Liver (tissue), 9 donors: ENCODE measurements around the gene MELK. TPM values are rescaled to one million over a fixed set of nuclear protein-coding genes. Genes with fewer than 3 reads are reported as not detected.

ENCODE experiments used
- DNase-seq: peaks from one replicate; pipeline ENCODE4 v3.0.0-alpha.2; 2017; ENCODE audit warnings: low spot score
- H3K27ac ChIP-seq, 2 donors: one replicate each; pipeline ENCODE4 v1.7.0; 2013; ENCODE audit warnings: inconsistent platforms in 2 of 2, low read length in 2 of 2, control low read depth in 1 of 2, low read depth in 1 of 2, mild to moderate bottlenecking in 1 of 2
- H3K27me3 ChIP-seq, 4 donors: one replicate each; pipeline versions ENCODE4 v1.6.1 to v1.7.0; 2013; ENCODE audit warnings: low read length in 3 of 4, inconsistent platforms in 1 of 4, mild to moderate bottlenecking in 1 of 4, moderate library complexity in 1 of 4; ENCODE audit not compliant: control insufficient read depth in 4 of 4, insufficient read depth in 4 of 4
- H3K36me3 ChIP-seq, 4 donors: one replicate each; pipeline versions ENCODE4 v1.6.1 to v1.7.0; 2013; ENCODE audit warnings: low read length in 3 of 4, mild to moderate bottlenecking in 3 of 4, low read depth in 1 of 4, moderate library complexity in 1 of 4; ENCODE audit not compliant: control insufficient read depth in 4 of 4, insufficient read depth in 3 of 4
- H3K4me1 ChIP-seq, 4 donors: one replicate each; pipeline versions ENCODE4 v1.6.1 to v1.7.0; 2013; ENCODE audit warnings: low read length in 3 of 4, mild to moderate bottlenecking in 3 of 4, moderate library complexity in 1 of 4; ENCODE audit not compliant: control insufficient read depth in 4 of 4, insufficient read depth in 4 of 4
- H3K4me3 ChIP-seq, 3 donors: one replicate each; pipeline versions ENCODE4 v1.6.1 to v1.7.0; 2013; ENCODE audit warnings: low read length in 3 of 3, control low read depth in 1 of 3, low read depth in 1 of 3, mild to moderate bottlenecking in 1 of 3
- H3K9ac ChIP-seq, 2 donors: one replicate each; pipeline ENCODE4 v1.7.0; 2013; ENCODE audit warnings: low read length in 2 of 2, mild to moderate bottlenecking in 2 of 2, moderate library complexity in 2 of 2, control low read depth in 1 of 2, low read depth in 1 of 2
- H3K9me3 ChIP-seq, 4 donors: one replicate each; pipeline versions ENCODE4 v1.6.1 to v1.7.0; 2013; ENCODE audit warnings: low read length in 3 of 4; ENCODE audit not compliant: control insufficient read depth in 4 of 4
- FOXA2 ChIP-seq: IDR thresholded peaks from 2 replicates; pipeline ENCODE4 v1.6.1; 2016; ENCODE audit warnings: antibody characterized with exemption
- GABPA ChIP-seq, 2 donors: IDR thresholded peaks in 1 of 2; conservative IDR thresholded peaks in 1 of 2; 2 replicates each; pipeline ENCODE4 v1.6.1; 2016; ENCODE audit warnings: antibody characterized with exemption in 2 of 2, mild to moderate bottlenecking in 1 of 2, moderate library complexity in 1 of 2
- HNF4A ChIP-seq, 2 donors: conservative IDR thresholded peaks; 2 replicates each; pipeline ENCODE4 v1.6.1; 2016; ENCODE audit warnings: antibody characterized with exemption in 2 of 2, mild to moderate bottlenecking in 2 of 2
- HNF4G ChIP-seq: IDR thresholded peaks from 2 replicates; pipeline ENCODE4 v1.6.1; 2016; ENCODE audit warnings: antibody characterized with exemption
- JUND ChIP-seq, 2 donors: IDR thresholded peaks; 2 replicates each; pipeline ENCODE4 v1.6.1; 2016; ENCODE audit warnings: antibody characterized with exemption in 2 of 2
- NR2F2 ChIP-seq: IDR thresholded peaks from 2 replicates; pipeline ENCODE4 v1.6.1; 2016; ENCODE audit warnings: antibody characterized with exemption
- RAD21 ChIP-seq, 2 donors: IDR thresholded peaks; 2 replicates each; pipeline ENCODE4 v1.6.1; 2016; ENCODE audit warnings: antibody characterized with exemption in 2 of 2, mild to moderate bottlenecking in 2 of 2
- SP1 ChIP-seq: IDR thresholded peaks from 2 replicates; pipeline ENCODE4 v1.6.1; 2018; ENCODE audit warnings: antibody characterized with exemption, mild to moderate bottlenecking
- YY1 ChIP-seq: IDR thresholded peaks from 2 replicates; pipeline ENCODE4 v1.6.1; 2016; ENCODE audit warnings: antibody characterized with exemption, mild to moderate bottlenecking
- WGBS: extraction: QIAGEN DNeasy Blood & Tissue Kit; methylation state at CpG from one replicate; pipeline ENCODE4 v1.1.7; 2013; 5-methylcytosine and 5-hydroxymethylcytosine counted together
- polyA plus RNA-seq, 2 donors: library from polyadenylated mRNA; stranded (reverse) in 1 of 2; unstranded in 1 of 2; fragments of 200-250 nt in 1 of 2; fragments of >200 nt in 1 of 2; fragmentation: Nextera tagmentation in 1 of 2; extraction: Ambion mirVana in 1 of 2; gene quantifications; one replicate each; pipeline versions ENCODE4 v1.2.1 to v1.2.3, GENCODE V29; 2013 to 2015
- total RNA-seq, 2 donors: library from RNA; depleted of rRNA; stranded (reverse); fragments of >200 nt; gene quantifications; one replicate each; pipeline ENCODE4 v1.2.3, GENCODE V29; 2014
- TF ChIP-seq, protein P1 (sequence below): IDR thresholded peaks from 2 replicates; pipeline ENCODE4 v1.6.1; 2016; ENCODE audit warnings: antibody characterized with exemption
- TF ChIP-seq, protein P2 (sequence below): fragments of 150-350 bp; IDR thresholded peaks from 2 replicates; pipeline ENCODE4 v1.5.1; 2017; ENCODE audit warnings: improper control_type of control experiment, low read depth, low read length; ENCODE audit not compliant: missing input control
- TF ChIP-seq, protein P3 (sequence below): IDR thresholded peaks from 2 replicates; pipeline ENCODE4 v1.6.1; 2016; ENCODE audit warnings: antibody characterized with exemption, mild to moderate bottlenecking
- donor health status: healthy.
- donor health status: healthy.
- donor health status: healthy.
- donor health status: healthy.
- donor health status: healthy.

The MELK gene
- total and polyA plus RNA-seq, 4 donors, result 0.08 to 19.5 (median 1.0) TPM

DNA sequence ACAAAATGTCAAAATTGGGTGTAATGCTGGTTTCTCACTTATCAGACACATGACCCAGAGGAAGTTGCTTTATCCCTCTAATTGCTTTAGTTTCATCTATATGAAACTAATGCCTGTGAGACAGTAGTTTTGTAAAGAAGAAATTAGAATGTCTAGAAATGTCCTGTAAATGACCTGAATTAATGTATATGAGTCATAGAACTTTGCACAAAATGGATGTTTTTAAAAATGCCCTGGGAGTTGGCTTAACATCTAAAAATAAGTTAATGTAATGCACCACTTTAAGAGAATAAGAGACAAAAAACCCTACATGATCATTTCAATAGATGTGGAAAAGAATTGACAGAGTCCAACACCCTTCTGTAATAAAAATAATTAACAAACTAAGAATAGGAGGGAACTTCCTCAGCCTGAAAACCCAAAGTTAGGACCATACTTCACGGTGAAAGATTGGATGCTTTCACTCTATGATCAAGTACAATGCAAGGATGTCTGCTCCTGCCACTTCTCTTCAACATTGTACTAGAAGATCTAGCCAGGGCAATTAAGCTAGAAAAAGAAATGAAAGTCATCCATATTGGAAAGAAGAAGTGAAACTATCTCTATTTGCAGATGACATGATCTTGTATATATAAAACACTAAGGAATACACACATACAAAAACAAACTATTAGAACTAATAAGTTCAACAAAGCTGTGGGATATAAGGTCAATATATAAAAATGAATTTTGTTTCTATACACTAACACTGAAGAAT, 117.9 kb downstream of the MELK start:
- Histone ChIP-seq H3K9me3 (peaks cover 0 to 3% (median 1%) of the 10 kb centered on the region in 4 donors), H3K36me3 (no peaks in the 10 kb centered on the region), H3K27me3 (peaks cover 0 to 6% (median 0%) of the 10 kb centered on the region in 4 donors), H3K4me1 (no peaks in the 10 kb centered on the region), H3K4me3 (no peak overlapping the region), H3K9ac (no peak overlapping the region), H3K27ac (no peak overlapping the region)
- TF ChIP-seq, protein P1, sequence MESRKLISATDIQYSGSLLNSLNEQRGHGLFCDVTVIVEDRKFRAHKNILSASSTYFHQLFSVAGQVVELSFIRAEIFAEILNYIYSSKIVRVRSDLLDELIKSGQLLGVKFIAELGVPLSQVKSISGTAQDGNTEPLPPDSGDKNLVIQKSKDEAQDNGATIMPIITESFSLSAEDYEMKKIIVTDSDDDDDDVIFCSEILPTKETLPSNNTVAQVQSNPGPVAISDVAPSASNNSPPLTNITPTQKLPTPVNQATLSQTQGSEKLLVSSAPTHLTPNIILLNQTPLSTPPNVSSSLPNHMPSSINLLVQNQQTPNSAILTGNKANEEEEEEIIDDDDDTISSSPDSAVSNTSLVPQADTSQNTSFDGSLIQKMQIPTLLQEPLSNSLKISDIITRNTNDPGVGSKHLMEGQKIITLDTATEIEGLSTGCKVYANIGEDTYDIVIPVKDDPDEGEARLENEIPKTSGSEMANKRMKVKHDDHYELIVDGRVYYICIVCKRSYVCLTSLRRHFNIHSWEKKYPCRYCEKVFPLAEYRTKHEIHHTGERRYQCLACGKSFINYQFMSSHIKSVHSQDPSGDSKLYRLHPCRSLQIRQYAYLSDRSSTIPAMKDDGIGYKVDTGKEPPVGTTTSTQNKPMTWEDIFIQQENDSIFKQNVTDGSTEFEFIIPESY, result no peak
- TF ChIP-seq HNF4G (no peak), HNF4A (conservative IDR thresholded peaks at IDR 0.05) (no peak), FOXA2 (no peak), JUND (IDR thresholded peaks at IDR 0.05) (no peak)
- TF ChIP-seq, protein P2, sequence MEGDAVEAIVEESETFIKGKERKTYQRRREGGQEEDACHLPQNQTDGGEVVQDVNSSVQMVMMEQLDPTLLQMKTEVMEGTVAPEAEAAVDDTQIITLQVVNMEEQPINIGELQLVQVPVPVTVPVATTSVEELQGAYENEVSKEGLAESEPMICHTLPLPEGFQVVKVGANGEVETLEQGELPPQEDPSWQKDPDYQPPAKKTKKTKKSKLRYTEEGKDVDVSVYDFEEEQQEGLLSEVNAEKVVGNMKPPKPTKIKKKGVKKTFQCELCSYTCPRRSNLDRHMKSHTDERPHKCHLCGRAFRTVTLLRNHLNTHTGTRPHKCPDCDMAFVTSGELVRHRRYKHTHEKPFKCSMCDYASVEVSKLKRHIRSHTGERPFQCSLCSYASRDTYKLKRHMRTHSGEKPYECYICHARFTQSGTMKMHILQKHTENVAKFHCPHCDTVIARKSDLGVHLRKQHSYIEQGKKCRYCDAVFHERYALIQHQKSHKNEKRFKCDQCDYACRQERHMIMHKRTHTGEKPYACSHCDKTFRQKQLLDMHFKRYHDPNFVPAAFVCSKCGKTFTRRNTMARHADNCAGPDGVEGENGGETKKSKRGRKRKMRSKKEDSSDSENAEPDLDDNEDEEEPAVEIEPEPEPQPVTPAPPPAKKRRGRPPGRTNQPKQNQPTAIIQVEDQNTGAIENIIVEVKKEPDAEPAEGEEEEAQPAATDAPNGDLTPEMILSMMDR, result no peak
- no peak for DNase-seq
- 93% methylated on average over 1 of the region's 1 CpG for WGBS

DNA sequence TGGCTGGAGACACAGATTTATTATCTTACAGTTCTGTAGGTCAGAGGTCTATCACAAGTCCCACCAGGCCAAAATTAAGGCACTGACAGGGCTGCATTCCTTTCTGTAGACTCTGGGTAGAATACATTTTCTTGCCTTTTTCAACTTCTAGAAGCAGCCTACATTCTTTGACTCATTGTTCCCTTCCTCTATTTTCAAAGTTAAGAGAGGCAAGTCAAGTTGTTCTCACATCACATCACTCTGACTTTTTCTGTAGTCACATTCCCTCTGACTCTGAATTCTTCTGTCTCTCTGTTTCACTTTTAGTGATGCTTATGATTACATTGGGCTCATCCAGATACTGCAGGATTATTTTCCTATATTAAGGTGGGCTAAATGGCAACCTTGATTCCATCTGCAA, 119.0 kb downstream of the MELK start:
- H3K27me3 ChIP-seq, result peaks cover 0 to 6% (median 0%) of the 10 kb centered on the region in 4 donors
- H3K36me3 ChIP-seq, result no peaks in the 10 kb centered on the region
- TF ChIP-seq GABPA (IDR thresholded peaks at IDR 0.05 in 1 of 2, conservative IDR thresholded peaks at IDR 0.05 in 1 of 2), result no peak
- TF ChIP-seq, protein P3, sequence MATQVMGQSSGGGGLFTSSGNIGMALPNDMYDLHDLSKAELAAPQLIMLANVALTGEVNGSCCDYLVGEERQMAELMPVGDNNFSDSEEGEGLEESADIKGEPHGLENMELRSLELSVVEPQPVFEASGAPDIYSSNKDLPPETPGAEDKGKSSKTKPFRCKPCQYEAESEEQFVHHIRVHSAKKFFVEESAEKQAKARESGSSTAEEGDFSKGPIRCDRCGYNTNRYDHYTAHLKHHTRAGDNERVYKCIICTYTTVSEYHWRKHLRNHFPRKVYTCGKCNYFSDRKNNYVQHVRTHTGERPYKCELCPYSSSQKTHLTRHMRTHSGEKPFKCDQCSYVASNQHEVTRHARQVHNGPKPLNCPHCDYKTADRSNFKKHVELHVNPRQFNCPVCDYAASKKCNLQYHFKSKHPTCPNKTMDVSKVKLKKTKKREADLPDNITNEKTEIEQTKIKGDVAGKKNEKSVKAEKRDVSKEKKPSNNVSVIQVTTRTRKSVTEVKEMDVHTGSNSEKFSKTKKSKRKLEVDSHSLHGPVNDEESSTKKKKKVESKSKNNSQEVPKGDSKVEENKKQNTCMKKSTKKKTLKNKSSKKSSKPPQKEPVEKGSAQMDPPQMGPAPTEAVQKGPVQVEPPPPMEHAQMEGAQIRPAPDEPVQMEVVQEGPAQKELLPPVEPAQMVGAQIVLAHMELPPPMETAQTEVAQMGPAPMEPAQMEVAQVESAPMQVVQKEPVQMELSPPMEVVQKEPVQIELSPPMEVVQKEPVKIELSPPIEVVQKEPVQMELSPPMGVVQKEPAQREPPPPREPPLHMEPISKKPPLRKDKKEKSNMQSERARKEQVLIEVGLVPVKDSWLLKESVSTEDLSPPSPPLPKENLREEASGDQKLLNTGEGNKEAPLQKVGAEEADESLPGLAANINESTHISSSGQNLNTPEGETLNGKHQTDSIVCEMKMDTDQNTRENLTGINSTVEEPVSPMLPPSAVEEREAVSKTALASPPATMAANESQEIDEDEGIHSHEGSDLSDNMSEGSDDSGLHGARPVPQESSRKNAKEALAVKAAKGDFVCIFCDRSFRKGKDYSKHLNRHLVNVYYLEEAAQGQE, result no peak
- TF ChIP-seq NR2F2, result no peak
- no peak for TF ChIP-seq HNF4G
- no peak for TF ChIP-seq SP1
- no peak for TF ChIP-seq JUND (IDR thresholded peaks at IDR 0.05)
- TF ChIP-seq RAD21 (IDR thresholded peaks at IDR 0.05), result no peak
- no peak for TF ChIP-seq YY1
- no peak for TF ChIP-seq HNF4A (conservative IDR thresholded peaks at IDR 0.05)
- no peak overlapping the region for H3K9ac ChIP-seq
- no peak overlapping the region for H3K4me3 ChIP-seq
- H3K4me1 ChIP-seq, result no peaks in the 10 kb centered on the region
- H3K9me3 ChIP-seq, result peaks cover 0 to 3% (median 1%) of the 10 kb centered on the region in 4 donors
- no peak overlapping the region for H3K27ac ChIP-seq
- DNase-seq, result no peak
